Stimulated activated CD4-positive, alpha-beta T cell treated with anti-CD3 and anti-CD28 coated beads, Interleukin-1b, Interleukin-23, amount 100 ng/mL, for 24 hours (primary cell): ENCODE data around the gene TIMM50.

Experiments
- DNase-seq, 4 experiments: peaks; one replicate each; pipeline ENCODE4 v3.0.0-alpha.2; 2020; ENCODE audit warnings: low read depth in 4 of 4, low spot score in 1 of 4

TIMM50 gene

DNA sequence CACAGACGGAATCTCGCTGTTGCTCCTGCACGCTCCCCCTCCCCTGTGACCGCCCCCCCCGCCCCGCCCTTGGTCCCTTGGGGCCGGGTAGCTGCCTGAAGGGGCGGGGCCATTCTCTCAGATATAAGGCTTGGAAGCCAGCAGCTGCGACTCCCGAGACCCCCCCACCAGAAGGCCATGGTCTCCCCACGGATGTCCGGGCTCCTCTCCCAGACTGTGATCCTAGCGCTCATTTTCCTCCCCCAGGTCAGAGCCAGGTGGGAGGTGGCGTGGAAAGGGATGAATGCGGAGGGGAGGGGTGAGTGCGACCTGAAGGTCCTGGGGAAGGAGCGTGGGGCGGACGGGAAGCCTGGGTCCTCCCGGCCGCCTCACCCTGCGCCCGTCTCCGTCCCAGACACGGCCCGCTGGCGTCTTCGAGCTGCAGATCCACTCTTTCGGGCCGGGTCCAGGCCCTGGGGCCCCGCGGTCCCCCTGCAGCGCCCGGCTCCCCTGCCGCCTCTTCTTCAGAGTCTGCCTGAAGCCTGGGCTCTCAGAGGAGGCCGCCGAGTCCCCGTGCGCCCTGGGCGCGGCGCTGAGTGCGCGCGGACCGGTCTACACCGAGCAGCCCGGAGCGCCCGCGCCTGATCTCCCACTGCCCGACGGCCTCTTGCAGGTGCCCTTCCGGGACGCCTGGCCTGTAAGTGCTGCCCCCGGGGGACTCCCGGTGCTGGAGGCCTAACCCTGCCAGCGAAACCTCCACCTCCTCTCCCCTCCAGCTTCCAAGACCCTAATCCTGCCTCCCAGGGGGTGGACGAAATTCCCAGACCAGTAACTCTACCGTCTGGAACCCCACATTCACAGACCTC, 18.4 kb downstream of the TIMM50 start, which contains the start of gene DLL3:
Gene DLL3, plus strand, starts transcription at position 150 of the 845 bp plus-strand sequence. Its CDS starts 28 bp downstream, at position 178.
- no peak for DNase-seq

GRCh38 chr19:39499932-39500331, 19.3 kb downstream of the TIMM50 start:
- DNase-seq: no peak

DNA sequence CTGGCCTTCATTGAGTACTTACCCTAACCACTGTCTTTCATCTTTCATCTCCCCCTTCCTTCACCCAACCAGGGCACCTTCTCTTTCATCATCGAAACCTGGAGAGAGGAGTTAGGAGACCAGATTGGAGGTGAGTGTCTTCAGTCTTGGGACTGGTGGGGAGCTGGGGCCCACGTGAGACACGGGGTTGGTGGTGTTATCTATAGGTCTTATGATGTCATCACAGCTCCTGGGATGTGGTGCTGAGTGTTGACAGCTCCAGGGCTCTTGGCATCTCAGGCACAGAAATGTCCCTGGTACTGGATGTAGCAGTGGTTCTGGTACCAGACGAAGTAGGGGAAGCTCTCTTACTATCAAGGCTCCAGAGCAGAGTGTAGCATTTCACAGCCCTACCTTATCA, 19.9 kb downstream of the TIMM50 start:
- no peak for DNase-seq

GRCh38 chr19:39501340-39501739, 20.7 kb downstream of the TIMM50 start:
- DNase-seq: no peak

GRCh38 chr19:39502640-39503417, 22.2 kb downstream of the TIMM50 start:
- peak; percentile 36 to 71 (median 58) for DNase-seq

- no peak for DNase-seq
Observed at GRCh38 chr19:39506598-39506943, 25.9 kb downstream of the TIMM50 start.

- peak in 3 of 4 experiments; percentile 23 to 63 (median 46) for DNase-seq
Observed at GRCh38 chr19:39506944-39507714, 26.5 kb downstream of the TIMM50 start.

DNA sequence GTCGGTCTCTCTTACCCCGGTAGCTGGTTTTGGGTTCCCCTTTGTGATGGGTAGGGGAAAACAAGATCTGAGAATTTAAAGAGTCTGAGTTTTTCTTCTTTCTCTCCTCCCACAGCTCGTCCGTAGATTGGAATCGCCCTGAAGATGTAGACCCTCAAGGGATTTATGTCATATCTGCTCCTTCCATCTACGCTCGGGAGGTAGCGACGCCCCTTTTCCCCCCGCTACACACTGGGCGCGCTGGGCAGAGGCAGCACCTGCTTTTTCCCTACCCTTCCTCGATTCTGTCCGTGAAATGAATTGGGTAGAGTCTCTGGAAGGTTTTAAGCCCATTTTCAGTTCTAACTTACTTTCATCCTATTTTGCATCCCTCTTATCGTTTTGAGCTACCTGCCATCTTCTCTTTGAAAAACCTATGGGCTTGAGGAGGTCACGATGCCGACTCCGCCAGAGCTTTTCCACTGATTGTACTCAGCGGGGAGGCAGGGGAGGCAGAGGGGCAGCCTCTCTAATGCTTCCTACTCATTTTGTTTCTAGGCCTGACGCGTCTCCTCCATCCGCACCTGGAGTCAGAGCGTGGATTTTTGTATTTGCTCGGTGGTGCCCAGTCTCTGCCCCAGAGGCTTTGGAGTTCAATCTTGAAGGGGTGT, 27.2 kb downstream of the TIMM50 start:
- no peak for DNase-seq

DNA sequence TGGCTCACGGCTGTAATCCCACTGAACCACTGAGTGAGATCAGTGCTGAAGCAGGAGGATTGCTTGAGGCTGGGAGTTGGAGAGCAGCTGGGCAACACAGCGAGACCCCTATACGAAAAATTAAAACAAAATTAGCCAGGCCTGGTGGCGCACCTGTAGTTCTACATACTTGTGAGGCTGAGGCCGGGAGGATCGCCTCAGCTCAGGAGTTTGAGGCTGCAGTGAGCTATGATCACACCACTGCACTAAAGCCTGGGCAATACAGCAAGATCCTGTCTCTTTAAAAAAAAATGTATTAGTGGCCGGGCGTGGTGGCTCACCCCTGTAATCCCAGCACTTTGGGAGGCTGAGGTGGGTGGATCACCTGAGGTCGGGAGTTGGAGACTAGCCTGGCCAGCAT, 28.0 kb downstream of the TIMM50 start:
- no peak for DNase-seq

DNA sequence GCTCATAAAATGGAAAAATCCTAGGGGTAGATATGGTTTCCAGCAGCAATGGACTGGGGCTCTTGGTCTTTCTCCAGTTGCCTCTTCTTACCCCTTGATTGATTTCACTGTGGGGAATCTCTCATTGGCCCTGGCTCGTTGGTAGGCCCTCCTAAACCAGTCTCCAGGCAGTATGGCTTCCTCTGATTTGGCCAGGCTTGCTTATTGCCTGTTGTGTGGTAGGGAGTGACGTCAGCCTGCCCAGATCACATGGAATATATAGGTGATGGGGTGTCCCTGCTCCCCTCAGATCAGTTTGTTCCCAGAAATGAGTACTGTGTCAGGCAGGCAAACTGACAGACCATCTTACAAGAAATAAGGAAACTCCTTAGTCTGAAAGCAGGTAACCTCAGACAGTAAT, 28.6 kb downstream of the TIMM50 start:
- no peak for DNase-seq

- DNase-seq: no peak
Observed at GRCh38 chr19:39512988-39513387, 32.4 kb downstream of the TIMM50 start.

DNA sequence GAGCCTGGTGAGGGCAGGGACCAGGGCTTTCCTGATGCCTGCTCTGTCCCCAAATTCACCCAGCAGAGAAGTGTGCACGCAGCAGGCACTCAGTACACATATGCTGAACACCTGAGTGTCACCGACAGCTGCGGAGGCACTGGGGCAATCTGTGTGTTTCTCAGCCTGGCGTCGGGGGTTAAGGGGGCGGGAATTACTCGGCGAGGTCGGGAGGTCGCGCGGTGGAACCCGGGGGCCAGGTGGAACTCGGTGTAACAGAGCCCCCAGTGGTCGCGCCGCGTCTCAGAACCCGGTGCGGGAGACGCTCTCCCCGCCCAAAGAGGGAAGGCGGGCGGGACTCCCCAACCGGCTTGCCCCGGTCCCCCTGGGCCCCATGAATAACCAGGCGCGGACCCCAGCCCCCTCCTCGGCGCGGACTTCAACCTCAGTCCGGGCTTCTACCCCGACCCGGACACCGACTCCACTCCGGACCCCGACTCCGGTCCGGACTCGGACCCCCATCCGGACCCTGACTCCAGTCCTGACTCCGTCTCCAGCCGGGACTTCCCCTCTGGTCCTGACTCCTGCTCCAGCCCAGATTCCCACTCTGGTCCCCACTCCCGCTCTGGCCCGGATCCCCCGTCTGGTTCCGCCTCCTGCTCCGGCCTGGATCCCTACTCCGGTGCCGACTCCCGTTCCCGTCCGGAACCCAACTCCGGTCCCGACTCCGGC, 34.4 kb downstream of the TIMM50 start, which contains the start of gene SELENOV:
Gene SELENOV, plus strand, starts transcription at position 300 of the 711 bp plus-strand sequence. Its CDS starts 74 bp downstream, at position 374.
- no peak for DNase-seq

DNA sequence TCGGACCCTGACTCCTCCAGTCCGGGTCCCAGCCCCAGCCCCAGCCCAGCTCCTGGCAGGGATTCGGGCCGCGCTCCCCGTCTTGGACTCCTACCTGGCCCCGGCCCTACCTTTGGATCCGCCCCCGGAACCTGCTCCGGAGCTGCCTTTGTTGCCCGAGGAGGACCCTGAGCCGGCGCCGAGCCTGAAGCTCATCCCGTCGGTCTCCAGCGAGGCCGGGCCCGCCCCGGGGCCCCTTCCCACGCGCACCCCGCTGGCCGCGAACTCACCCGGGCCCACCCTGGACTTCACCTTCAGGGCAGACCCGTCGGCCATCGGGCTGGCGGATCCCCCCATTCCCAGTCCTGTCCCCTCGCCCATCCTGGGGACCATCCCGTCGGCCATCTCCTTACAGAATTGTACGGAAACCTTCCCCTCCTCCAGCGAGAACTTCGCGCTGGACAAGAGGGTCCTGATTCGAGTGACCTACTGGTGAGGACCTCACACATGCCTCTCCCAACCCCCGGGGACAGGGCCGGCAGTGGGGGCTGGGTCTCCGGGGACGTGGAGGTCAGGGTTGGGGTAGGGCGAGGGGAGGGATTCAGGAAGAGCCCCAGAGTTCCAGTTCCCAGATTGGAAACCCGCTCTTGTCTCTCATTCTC, 35.0 kb downstream of the TIMM50 start:
- DNase-seq: no peak

DNA sequence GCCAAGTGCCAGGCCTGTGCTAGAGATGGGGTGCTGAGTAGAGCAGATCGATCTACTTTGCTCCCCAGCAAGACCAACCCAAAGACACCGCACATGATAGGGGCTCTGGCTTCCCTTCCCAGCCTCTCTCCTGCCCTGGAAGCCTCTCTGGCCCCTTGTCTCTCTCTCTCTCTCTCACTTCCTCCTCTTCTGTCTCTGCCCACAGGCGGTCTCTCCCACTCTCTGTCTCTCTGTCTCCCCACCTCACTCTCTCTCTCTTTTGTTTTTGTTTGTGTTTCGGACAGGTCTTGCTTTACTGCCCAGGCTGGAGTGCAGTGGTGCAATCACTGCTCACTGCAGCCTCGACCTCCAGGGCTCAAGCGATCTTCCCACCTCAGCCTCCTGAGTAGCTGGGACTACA, 35.6 kb downstream of the TIMM50 start:
- DNase-seq: no peak

- DNase-seq: no peak
Observed at GRCh38 chr19:39517432-39517831, 36.8 kb downstream of the TIMM50 start.

DNA sequence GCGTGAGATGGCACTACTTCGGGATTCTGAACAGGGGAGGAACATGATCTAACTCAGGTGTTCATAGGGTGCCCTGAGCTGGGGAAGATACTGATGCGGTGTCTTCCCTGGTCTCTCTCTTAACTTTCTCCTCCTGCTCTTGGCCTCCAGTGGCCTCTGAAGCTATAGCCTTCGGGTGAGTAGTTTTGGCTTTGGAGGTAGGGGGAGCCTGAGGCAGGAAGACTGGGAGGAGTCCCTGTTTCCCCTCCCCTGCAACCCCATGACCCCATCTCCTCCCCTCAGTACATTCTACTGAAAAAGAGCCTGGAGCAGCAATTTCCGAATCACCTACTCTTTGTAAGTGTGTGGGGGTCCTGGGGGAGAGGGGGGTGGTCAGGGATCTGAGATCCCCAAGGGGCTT, 37.8 kb downstream of the TIMM50 start:
- DNase-seq: no peak

DNA sequence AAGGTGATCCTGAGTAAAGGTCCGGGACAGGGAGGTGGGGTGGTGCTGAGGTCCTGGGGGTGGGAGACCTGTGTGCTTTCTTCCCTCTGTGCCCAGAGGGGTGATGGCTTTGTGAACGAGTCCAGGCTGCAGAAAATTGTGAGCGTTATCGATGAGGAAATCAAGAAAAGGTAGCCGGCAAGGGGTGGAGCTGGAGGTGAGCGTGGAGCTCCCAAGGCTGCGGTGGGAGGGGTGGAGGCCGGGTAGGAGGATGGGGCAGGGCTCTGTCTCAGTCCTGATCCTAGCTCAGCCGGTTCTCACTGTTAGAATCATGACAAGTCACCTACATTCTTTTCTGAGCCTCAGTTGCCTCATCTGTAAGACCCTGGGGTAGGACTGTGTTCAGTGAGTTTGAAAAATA, 38.3 kb downstream of the TIMM50 start:
- DNase-seq: no peak

DNA sequence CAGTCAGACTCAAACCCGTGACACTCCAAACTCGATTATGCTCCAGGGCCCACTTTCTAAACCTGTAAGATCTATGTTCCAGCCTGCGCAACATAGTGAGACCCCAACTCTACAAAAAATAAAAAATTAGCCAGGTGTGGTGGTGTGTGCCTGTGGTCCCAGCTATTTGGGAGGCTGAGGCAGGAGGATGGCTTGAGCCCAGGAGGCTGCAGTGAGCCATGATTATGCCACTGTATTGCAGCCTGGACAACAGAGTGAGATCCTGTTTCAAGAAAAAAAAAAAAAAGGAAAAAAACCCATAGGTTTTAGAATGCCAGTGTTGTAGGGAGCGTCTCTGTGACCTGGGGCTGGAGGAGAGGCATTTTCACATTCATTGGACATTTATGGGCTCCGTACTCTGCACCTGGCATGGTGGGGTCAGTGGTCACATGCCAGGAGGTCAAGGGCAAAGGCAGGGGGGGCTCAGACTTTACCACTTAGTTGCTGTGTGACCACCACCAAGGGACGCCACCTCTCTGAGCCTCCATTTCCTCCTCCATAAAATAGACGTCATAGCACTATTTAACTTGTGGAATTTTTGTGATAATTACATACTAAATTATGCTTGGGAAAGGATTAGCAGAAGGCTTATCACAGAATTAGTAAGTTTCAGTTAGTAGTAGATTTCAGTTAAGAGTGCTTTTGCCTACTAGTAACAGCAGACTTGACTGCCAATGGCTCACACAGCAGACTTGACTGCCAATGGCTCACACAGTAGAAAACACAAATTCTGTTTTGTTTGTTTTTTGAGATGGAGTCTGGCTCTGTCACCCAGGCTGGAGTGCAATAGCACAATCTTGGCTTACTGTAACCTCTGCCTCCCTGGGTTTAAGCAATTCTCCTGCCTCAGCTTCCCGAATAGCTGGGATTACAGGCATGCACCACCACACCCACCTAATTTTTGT, 40.2 kb downstream of the TIMM50 start:
- DNase-seq: no peak

- no peak for DNase-seq
Observed at GRCh38 chr19:39524495-39524894, 43.9 kb downstream of the TIMM50 start.
